HPDE6-E6E7 (cell line): ENCODE data around the gene TMEM40.
"Not testable (repeated sequence)": the region's sequence is repeated elsewhere in the genome, so short reads cannot be mapped to it uniquely, and the experiment has no call there.

ENCODE experiments used
- DNase-seq: peaks from one replicate; pipeline ENCODE4 v3.0.0; 2011; ENCODE audit warnings: missing footprints; ENCODE audit errors: extremely low spot score

TMEM40 gene

GRCh38 chr3:12719541-12719940 lies 39.5 kb downstream of the TMEM40 start:
- no peak for DNase-seq

GRCh38 chr3:12716605-12717151 lies 42.4 kb downstream of the TMEM40 start:
- no peak for DNase-seq

GRCh38 chr3:12714278-12714677 lies 44.8 kb downstream of the TMEM40 start:
- no peak for DNase-seq

GRCh38 chr3:12710062-12710461 lies 49.0 kb downstream of the TMEM40 start:
- DNase-seq = no peak

- no peak for DNase-seq
Observed at GRCh38 chr3:12709334-12709733, 49.7 kb downstream of the TMEM40 start.

GRCh38 chr3:12708584-12709192 lies 50.4 kb downstream of the TMEM40 start:
- no peak for DNase-seq

- DNase-seq = no peak
Observed at GRCh38 chr3:12707449-12707848, 51.6 kb downstream of the TMEM40 start.

GRCh38 chr3:12706504-12707253 lies 52.4 kb downstream of the TMEM40 start:
- peak; percentile 21 for DNase-seq

- no peak for DNase-seq
Observed at GRCh38 chr3:12705981-12706380, 53.1 kb downstream of the TMEM40 start.

GRCh38 chr3:12705374-12705926 lies 53.6 kb downstream of the TMEM40 start:
- no peak for DNase-seq

- DNase-seq = no peak
Observed at GRCh38 chr3:12702501-12702900, 56.6 kb downstream of the TMEM40 start.

- not testable (repeated sequence) for DNase-seq
Observed at GRCh38 chr3:12701601-12702000, 57.5 kb downstream of the TMEM40 start.

- no peak for DNase-seq
Observed at GRCh38 chr3:12700800-12701199, 58.3 kb downstream of the TMEM40 start.

- DNase-seq = no peak
Observed at GRCh38 chr3:12695916-12696315, 63.1 kb downstream of the TMEM40 start.

GRCh38 chr3:12695112-12695511 lies 63.9 kb downstream of the TMEM40 start:
- no peak for DNase-seq

- no peak for DNase-seq
Observed at GRCh38 chr3:12692444-12692843, 66.6 kb downstream of the TMEM40 start.

- DNase-seq = no peak
Observed at GRCh38 chr3:12689997-12690711, 68.9 kb downstream of the TMEM40 start.

GRCh38 chr3:12687948-12688347 lies 71.1 kb downstream of the TMEM40 start:
- DNase-seq = no peak

GRCh38 chr3:12686096-12686495 lies 73.0 kb downstream of the TMEM40 start:
- DNase-seq = no peak
